ENCODE measurements around the gene PINLYP.
A peak's percentile ranks its signal among the peaks of the same experiment; 100 is the strongest.

The PINLYP gene

GRCh38 chr19:43607238-43608205 is 31.9 kb downstream of the PINLYP start:
- no peak for ATAC-seq

GRCh38 chr19:43609872-43610271 is 34.3 kb downstream of the PINLYP start:
- no peak for ATAC-seq

GRCh38 chr19:43610493-43610892 is 34.9 kb downstream of the PINLYP start:
- no peak for ATAC-seq

DNA sequence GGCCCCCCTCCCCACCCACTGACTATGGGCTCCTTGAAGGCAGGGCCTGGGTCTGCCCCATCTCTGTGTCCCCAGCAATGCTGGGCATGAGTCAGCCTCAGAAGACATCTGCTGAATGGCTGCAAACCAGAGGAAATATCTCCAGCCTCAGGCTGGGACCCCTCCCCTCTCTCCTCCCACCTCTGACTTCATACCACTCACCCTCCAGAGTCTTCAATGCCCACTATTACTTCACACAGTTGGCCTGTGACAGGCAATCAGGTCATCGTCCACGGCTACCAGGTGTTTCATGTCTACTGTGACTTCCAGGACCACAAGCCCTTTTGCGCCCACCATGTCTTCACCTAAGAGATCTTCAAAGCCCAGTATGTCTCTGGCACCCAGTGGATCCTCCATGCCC is 36.2 kb downstream of the PINLYP start, which contains the start of gene SRRM5:
Gene SRRM5, plus strand, starts transcription at position 301 of the 400 bp plus-strand sequence. Its CDS starts 34 bp downstream, at position 335.
- ATAC-seq = no peak

- no peak for ATAC-seq
Measured at GRCh38 chr19:43612374-43612773, 36.8 kb downstream of the PINLYP start.

DNA sequence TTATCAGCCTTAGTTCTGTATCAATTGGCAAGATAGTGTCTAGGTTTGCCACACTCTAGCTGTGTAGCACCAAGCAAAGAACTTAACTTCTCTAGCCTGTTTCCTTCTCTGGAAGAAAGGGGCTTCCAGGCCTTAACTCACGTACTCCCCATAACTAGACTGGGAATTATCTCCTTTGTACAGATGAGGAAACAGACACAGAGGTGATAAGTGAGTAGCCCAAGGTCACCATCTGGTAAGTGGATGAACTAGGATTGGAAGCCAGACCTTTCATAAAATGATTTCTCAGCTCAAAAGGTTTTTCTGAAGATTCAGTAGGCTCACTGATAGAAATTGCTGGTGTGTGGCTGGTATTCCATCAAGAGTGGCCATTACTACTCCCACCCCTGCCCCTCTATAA is 40.7 kb downstream of the PINLYP start:
- no peak for ATAC-seq

- ATAC-seq = no peak
Measured at GRCh38 chr19:43616954-43617353, 41.4 kb downstream of the PINLYP start.

DNA sequence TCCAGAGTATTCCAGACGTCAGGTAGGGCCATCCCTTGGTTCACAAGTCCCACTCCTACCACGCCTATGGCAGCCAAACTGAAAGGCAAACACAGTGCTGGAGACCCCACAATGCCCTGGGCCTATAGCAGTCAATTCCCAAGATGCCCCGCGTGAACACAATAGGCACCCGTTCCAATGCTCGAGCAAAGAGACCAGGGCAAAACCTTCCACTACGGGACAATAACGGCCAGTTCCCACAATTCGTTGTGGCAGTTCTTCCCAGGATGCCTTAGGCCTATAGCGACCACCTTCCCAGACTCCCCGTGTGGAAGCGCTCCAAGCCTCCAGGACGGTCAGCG is 43.3 kb downstream of the PINLYP start:
- ATAC-seq = peak; percentile 38 to 50

- peak; percentile 89 to 94 for ATAC-seq
Measured at GRCh38 chr19:43619262-43620060, 43.9 kb downstream of the PINLYP start, which contains the start of gene ZNF428. TSS of gene ZNF428 (minus strand) at chr19:43619629. CDS start at chr19:43614304, 5,325 bp downstream.

DNA sequence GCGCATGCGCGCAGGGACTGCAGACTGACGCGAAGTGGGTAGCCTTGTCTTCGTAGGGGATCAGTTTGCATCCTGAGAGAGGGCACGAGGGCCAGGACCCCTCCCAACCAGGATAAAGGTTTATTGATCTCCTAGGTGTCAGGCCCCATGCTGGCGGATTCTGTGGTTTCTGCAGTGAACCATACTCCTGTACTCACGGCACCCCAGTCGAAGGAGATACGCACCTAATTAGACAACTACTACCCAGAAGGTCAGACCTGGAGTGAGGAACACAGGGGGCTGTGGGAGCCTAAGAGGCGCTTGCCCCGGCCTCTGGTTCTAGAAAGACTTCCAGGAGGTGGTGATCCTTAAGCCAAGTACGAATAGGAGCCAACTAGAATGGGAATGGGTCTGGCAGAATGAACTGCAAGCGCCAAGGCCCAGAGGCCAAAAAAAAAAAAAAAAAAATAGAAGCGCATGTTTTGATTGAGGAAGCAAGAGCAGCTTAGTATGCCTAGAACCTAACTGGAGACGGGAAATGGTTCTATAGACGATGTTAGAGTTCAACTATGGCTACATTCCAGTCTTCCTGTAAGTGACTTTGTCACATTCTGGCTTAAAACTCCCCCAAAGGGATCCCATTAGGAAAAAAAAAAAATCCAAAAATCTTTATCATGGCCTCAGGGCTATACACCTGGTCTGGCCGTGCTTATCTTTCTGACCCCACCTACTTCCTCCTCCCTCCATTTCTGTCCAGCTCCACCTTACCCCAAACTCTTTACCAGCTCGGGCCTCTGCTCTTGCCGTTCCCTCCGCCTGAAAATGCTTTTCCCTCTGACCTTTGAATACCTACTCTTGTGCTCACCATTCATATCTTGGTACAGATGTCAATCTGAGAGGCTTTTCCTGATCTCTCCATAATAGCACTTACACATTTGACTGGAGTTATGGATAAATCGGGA is 44.7 kb downstream of the PINLYP start:
- ATAC-seq = no peak

GRCh38 chr19:43622070-43622469 is 46.5 kb downstream of the PINLYP start:
- no peak for ATAC-seq

- no peak for ATAC-seq
Measured at GRCh38 chr19:43622956-43623355, 47.4 kb downstream of the PINLYP start.

DNA sequence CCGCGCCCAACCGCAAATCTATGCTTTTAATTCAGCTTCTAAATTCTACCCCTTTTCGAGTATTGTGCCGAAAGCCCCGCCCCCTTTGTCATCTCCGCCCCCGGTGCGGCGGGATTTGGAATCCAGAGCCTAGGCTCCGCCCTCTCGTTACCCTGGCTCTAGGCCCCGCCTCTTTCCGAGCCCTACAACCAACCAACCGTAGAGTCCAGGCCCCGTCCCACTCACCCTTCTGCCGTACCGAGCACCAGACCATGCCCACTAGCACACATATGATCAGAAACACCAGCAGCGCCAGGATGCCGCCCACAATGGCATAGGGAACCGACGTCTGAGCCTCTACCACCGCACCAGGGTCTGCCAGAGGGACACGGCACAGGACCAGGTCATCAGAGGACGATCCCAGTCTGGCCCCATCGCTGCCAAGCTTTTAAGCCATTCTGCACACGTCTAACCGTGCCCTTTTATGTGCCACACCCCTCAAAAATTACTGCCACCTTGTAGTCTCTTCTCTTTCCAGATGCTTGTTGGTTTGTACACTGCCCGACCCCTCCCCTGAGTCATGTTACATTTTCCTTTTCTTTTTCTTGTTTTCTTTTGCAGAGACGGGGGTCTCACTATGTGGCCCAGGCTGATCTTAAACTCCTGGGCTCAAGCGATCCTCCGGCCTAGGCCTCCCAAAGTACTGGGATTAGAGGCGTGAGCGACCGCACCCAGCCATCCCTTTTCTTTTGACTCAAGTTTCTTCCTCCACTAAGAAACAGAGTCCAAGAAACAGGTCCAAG is 48.5 kb downstream of the PINLYP start:
- no peak for ATAC-seq

- ATAC-seq = peak; percentile 80 to 88
Measured at GRCh38 chr19:43624933-43625332, 49.3 kb downstream of the PINLYP start.

GRCh38 chr19:43625918-43626579 is 50.4 kb downstream of the PINLYP start:
- ATAC-seq = no peak

DNA sequence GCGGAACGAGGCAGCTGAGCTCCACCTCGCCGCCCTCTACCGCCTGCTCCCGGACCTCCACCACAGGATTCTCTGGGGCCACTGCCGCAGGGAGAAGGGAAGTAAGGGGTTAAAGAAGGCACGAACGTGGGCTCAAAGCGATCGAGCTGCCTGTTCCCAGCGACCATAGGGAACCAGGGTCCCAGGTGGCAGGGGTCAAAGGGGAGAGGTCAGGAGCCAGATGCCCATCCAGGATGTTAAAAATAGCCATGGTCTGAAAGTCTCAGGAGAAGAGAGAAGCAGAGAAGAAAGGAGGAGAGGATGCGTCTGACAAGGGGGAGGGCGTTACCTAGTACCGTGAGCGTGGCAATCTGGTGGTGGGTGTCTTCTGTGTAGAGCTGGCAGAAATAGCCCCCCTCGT is 51.2 kb downstream of the PINLYP start:
- ATAC-seq = no peak

GRCh38 chr19:43628646-43629326 is 53.2 kb downstream of the PINLYP start:
- ATAC-seq = no peak

DNA sequence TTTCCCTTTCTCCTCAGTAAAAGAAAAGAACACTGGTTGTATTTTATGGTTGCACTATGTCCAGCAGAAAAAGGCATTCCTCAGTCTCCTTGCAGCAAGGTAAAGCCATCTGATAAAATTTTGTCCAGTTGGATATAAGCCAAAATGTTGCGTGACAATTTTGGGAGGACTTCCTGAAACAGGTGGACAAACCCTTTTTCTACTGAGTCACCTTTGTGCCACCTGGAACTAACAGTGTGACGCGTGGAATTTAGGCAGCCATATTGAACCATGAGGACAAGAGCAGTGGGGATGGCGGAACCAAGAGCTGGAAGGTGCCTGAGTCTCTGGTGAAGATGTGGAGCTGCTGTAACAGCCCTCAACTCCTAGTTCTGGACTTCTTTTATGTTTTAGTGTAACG is 55.9 kb downstream of the PINLYP start:
- no peak for ATAC-seq
